ENCODE results near the gene LRFN3. TPM values are rescaled to one million over a fixed set of nuclear protein-coding genes. Genes with fewer than 3 reads are reported as not detected.
A peak's percentile ranks its signal among the peaks of the same experiment; 100 is the strongest.

Gene LRFN3
- total and polyA plus RNA-seq, 2 donors (not counting 1 experiment from before 2014, with no cell fraction given) = 0.79 to 1.6 TPM

DNA sequence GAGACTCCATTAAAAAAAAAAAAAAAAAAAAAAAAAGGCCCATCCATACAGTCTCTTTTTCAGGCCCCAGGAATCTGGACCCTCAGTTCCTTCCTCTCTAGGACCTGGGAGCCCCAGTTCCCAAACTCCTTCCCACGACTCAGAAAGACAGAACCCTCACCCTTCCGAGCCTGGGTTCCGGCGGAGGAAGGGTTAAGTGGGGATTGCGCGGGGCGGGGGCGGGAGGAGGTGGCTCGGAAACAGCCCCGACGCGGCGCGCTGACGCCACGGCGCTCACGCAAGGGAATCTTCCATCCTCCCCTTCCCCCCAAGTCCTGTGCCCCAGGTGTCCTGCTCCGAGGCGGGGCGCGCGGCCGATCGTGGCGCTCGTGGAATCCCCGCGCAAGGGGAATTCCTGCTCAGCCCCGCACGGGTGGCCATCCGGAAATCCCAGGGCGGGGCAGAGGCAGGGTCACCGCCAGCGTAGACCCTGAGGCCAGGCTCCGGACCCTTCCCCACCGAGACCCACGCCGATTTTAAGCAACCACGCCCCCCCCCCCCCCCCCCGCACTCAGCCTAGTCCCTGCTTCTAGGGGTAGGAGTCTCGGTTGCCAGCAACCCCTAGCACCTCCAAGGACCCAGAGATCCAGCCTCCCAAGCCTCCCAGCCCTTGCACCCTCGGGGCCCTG is 36.5 kb upstream of the LRFN3 start:
- Histone ChIP-seq H3K36me3 (replicated peaks in 1 of 2; ENCODE audit: control extremely low read depth in 1 of 2, control insufficient read depth in 1 of 2, extremely low read depth in 1 of 2, insufficient read depth in 2 of 2, low read length in 1 of 2) (peaks cover 8 to 42% of the 10 kb centered on the region in 2 experiments), H3K4me2 (replicated peaks; ENCODE audit: low read depth, low read length, poor library complexity, severe bottlenecking) (peak overlapping the region; percentile 79), H3K4me3 (ENCODE audit: control extremely low read depth in 1 of 5, extremely low read depth in 1 of 5, insufficient read depth in 1 of 5, low read depth in 2 of 5, low read length in 4 of 5) (peak overlapping the region; percentile 74 to 100 (median 91)), H3K9me3 (ENCODE audit: control extremely low read depth in 1 of 3, control insufficient read depth in 2 of 3, insufficient read depth in 1 of 3, low read length in 2 of 3) (peaks cover 0 to 3% (median 0%) of the 10 kb centered on the region in 3 donors), H3K27ac (ENCODE audit: low read length in 2 of 2) (peak overlapping the region; percentile 100), H4K20me1 (ENCODE audit: control insufficient read depth, insufficient read depth, low read length, poor library complexity, severe bottlenecking) (peaks cover 48% of the 10 kb centered on the region), H3K9ac (ENCODE audit: low read length) (peak overlapping the region; percentile 100), H3K27me3 (replicated peaks in 1 of 4; ENCODE audit: control extremely low read depth in 1 of 4, control insufficient read depth in 3 of 4, insufficient read depth in 4 of 4, low read length in 3 of 4) (no peaks in the 10 kb centered on the region), H3K4me1 (ENCODE audit: control insufficient read depth in 2 of 2, insufficient read depth in 2 of 2, low read length in 2 of 2) (peaks cover 53 to 69% of the 10 kb centered on the region in 2 donors), H2AFZ (ENCODE audit: insufficient read depth, low read depth, low read length, poor library complexity, severe bottlenecking) (no peak overlapping the region), H3K79me2 (ENCODE audit: control insufficient read depth, insufficient read depth, low read length) (peaks cover 41% of the 10 kb centered on the region)
- H3K27me3 Mint-ChIP-seq = no peaks in the 10 kb centered on the region
- H3K4me3 Mint-ChIP-seq = peak overlapping the region; percentile 94
- ATAC-seq (ENCODE audit: low read depth) = peak; percentile 57
- CTCF ChIA-PET = interaction anchor here (2.3 kb wide), 1 partner anchor 18 kb away, joined by 11 read pairs; no protein-coding TSS in a partner anchor
- peaks cover 64% of the 10 kb centered on the region for H3K4me1 Mint-ChIP-seq
- POLR2A ChIA-PET = interaction anchor here (0.6 to 2.4 kb wide), 9 partner anchors 9 to 635 kb away, joined by 3 to 34 read pairs (median 6); partner anchors contain the start of gene TYROBP
- H3K27ac Mint-ChIP-seq = peak overlapping the region; percentile 98
- TF ChIP-seq EZH2 (IDR thresholded peaks at IDR 0.05; ENCODE audit: borderline replicate concordance, insufficient read depth, low read depth, low read length, poor library complexity, severe bottlenecking) = no peak
- TF ChIP-seq, protein P1, sequence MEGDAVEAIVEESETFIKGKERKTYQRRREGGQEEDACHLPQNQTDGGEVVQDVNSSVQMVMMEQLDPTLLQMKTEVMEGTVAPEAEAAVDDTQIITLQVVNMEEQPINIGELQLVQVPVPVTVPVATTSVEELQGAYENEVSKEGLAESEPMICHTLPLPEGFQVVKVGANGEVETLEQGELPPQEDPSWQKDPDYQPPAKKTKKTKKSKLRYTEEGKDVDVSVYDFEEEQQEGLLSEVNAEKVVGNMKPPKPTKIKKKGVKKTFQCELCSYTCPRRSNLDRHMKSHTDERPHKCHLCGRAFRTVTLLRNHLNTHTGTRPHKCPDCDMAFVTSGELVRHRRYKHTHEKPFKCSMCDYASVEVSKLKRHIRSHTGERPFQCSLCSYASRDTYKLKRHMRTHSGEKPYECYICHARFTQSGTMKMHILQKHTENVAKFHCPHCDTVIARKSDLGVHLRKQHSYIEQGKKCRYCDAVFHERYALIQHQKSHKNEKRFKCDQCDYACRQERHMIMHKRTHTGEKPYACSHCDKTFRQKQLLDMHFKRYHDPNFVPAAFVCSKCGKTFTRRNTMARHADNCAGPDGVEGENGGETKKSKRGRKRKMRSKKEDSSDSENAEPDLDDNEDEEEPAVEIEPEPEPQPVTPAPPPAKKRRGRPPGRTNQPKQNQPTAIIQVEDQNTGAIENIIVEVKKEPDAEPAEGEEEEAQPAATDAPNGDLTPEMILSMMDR (IDR thresholded peaks at IDR 0.05) = no peak
- intact Hi-C loops (cut with micrococcal nuclease) = loop anchor here (1.0 to 10.0 kb wide), 3 partner anchors 17 to 185 kb away; partner anchors contain the start of gene KMT2B
- DNase-seq = peak; percentile 98
- 0% methylated on average over 26 of the region's 43 CpGs for WGBS (ENCODE audit: insufficient coverage)
- H3K9me3 Mint-ChIP-seq (ENCODE audit: insufficient read depth) = no peaks in the 10 kb centered on the region
